ENCODE measurements around the gene MTX1. TPM values are rescaled to one million over a fixed set of nuclear protein-coding genes. Genes with fewer than 3 reads are reported as not detected.
"Not testable (repeated sequence)": the region's sequence is repeated elsewhere in the genome, so short reads cannot be mapped to it uniquely, and the experiment has no call there.

The MTX1 gene, protein sequence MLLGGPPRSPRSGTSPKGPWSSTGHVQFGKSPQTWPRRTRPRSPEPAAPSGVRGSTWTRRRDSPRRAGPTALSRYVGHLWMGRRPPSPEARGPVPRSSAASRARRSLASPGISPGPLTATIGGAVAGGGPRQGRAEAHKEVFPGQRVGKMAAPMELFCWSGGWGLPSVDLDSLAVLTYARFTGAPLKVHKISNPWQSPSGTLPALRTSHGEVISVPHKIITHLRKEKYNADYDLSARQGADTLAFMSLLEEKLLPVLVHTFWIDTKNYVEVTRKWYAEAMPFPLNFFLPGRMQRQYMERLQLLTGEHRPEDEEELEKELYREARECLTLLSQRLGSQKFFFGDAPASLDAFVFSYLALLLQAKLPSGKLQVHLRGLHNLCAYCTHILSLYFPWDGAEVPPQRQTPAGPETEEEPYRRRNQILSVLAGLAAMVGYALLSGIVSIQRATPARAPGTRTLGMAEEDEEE
- 37.4 and 42.7 TPM in 2 replicates for total RNA-seq

GRCh38 chr1:155208541-155209311 lies at the start of gene MTX1:
MTX1 (plus strand) TSS chr1:155208695; CDS start chr1:155208805, 110 bp downstream.
- Histone ChIP-seq H3K4me3 (ENCODE audit: insufficient read depth, low read length) (peak within 1 kb of the TSS; percentile 95), H3K36me3 (ENCODE audit: insufficient read depth, low read length) (peaks cover 17% of the 10 kb centered on the region), H2AFZ (ENCODE audit: low read length) (peak within 1 kb of the TSS; percentile 86), H3K9me3 (ENCODE audit: low read depth, low read length) (no peaks in the 10 kb centered on the region), H4K20me1 (ENCODE audit: insufficient read depth, low read length) (no peaks in the 10 kb centered on the region), H3K4me1 (ENCODE audit: insufficient read depth, low read length) (peaks cover 27% of the 10 kb centered on the region), H3K4me2 (ENCODE audit: insufficient read depth, low read length) (peak within 1 kb of the TSS; percentile 100), H3K79me2 (ENCODE audit: insufficient read depth, low read length) (peaks cover 13% of the 10 kb centered on the region), H3K27me3 (ENCODE audit: insufficient read depth, low read length) (no peaks in the 10 kb centered on the region), H3K27ac (ENCODE audit: low read depth, low read length) (peak within 1 kb of the TSS; percentile 94)
- peak; percentile 98 for DNase-seq (ENCODE audit: insufficient read length, low spot score, missing footprints)
- TF ChIP-seq, protein P1, sequence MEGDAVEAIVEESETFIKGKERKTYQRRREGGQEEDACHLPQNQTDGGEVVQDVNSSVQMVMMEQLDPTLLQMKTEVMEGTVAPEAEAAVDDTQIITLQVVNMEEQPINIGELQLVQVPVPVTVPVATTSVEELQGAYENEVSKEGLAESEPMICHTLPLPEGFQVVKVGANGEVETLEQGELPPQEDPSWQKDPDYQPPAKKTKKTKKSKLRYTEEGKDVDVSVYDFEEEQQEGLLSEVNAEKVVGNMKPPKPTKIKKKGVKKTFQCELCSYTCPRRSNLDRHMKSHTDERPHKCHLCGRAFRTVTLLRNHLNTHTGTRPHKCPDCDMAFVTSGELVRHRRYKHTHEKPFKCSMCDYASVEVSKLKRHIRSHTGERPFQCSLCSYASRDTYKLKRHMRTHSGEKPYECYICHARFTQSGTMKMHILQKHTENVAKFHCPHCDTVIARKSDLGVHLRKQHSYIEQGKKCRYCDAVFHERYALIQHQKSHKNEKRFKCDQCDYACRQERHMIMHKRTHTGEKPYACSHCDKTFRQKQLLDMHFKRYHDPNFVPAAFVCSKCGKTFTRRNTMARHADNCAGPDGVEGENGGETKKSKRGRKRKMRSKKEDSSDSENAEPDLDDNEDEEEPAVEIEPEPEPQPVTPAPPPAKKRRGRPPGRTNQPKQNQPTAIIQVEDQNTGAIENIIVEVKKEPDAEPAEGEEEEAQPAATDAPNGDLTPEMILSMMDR (IDR thresholded peaks at IDR 0.05; ENCODE audit: extremely low read depth, low read depth, low read length) = no peak

GRCh38 chr1:155158991-155159390 lies 49.5 kb upstream of the MTX1 start:
- H3K4me1 ChIP-seq (ENCODE audit: insufficient read depth, low read length) = no peaks in the 10 kb centered on the region
- peak; percentile 46 for DNase-seq (ENCODE audit: insufficient read length, low spot score, missing footprints)
- TF ChIP-seq, protein P1 (IDR thresholded peaks at IDR 0.05; ENCODE audit: extremely low read depth, low read depth, low read length) = no peak
- no peak overlapping the region for H2AFZ ChIP-seq (ENCODE audit: low read length)
- H3K9me3 ChIP-seq (ENCODE audit: low read depth, low read length) = no peaks in the 10 kb centered on the region
- H3K27me3 ChIP-seq (ENCODE audit: insufficient read depth, low read length) = no peaks in the 10 kb centered on the region
- no peaks in the 10 kb centered on the region for H3K36me3 ChIP-seq (ENCODE audit: insufficient read depth, low read length)
- H3K4me3 ChIP-seq (ENCODE audit: insufficient read depth, low read length) = no peak overlapping the region
- H3K27ac ChIP-seq (ENCODE audit: low read depth, low read length) = no peak overlapping the region
- no peaks in the 10 kb centered on the region for H4K20me1 ChIP-seq (ENCODE audit: insufficient read depth, low read length)
- H3K4me2 ChIP-seq (ENCODE audit: insufficient read depth, low read length) = no peak overlapping the region
- no peaks in the 10 kb centered on the region for H3K79me2 ChIP-seq (ENCODE audit: insufficient read depth, low read length)

DNA sequence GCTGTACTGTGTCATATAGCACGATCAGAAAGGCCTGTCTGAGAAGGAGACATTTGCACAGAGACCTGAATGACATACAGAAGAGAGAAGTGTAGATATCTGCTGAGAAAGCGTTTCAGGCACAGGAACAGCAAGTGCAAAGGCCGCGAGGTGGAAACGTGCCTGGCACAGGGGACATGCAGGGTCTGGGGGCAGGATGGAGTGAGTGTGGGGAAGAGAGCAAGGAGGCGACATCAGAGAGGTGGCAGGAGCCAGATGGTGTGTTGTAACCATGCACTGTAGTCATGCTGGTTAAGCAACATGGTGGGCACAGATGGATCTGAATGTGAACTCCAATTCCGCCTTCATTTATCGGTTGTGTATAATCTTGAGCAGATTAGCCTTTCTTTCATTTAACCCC lies 48.4 kb upstream of the MTX1 start:
- Histone ChIP-seq H3K4me2 (ENCODE audit: insufficient read depth, low read length) (no peak overlapping the region), H3K36me3 (ENCODE audit: insufficient read depth, low read length) (no peaks in the 10 kb centered on the region), H4K20me1 (ENCODE audit: insufficient read depth, low read length) (no peaks in the 10 kb centered on the region), H3K9me3 (ENCODE audit: low read depth, low read length) (no peaks in the 10 kb centered on the region), H3K4me1 (ENCODE audit: insufficient read depth, low read length) (no peaks in the 10 kb centered on the region), H2AFZ (ENCODE audit: low read length) (no peak overlapping the region), H3K27me3 (ENCODE audit: insufficient read depth, low read length) (no peaks in the 10 kb centered on the region), H3K27ac (ENCODE audit: low read depth, low read length) (no peak overlapping the region), H3K79me2 (ENCODE audit: insufficient read depth, low read length) (no peaks in the 10 kb centered on the region), H3K4me3 (ENCODE audit: insufficient read depth, low read length) (no peak overlapping the region)
- TF ChIP-seq, protein P1 (IDR thresholded peaks at IDR 0.05; ENCODE audit: extremely low read depth, low read depth, low read length) = no peak
- DNase-seq (ENCODE audit: insufficient read length, low spot score, missing footprints) = no peak

DNA sequence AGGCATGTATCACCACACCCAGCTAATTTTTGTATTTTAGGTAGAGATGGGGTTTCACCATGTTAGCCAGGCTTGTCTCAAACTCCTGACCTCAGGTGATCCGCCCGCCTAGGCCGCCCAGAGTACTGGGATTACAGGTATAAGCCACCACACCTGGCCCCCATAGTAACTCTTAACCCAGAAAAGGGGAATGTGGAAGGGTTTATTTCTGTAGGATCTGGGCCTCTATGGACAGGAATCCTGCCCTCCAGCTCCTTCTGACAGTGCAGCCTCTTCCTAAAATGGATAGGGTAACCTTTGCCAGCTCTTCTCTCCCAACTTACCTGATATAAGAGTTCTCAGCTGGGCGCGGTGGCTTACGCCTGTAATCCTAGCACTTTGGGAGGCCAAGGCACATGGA lies 45.9 kb upstream of the MTX1 start:
- not testable (repeated sequence) for DNase-seq (ENCODE audit: insufficient read length, low spot score, missing footprints); H3K9me3 ChIP-seq (ENCODE audit: low read depth, low read length); H3K36me3 ChIP-seq (ENCODE audit: insufficient read depth, low read length); H3K79me2 ChIP-seq (ENCODE audit: insufficient read depth, low read length); H3K27ac ChIP-seq (ENCODE audit: low read depth, low read length); H3K4me3 ChIP-seq (ENCODE audit: insufficient read depth, low read length); H2AFZ ChIP-seq (ENCODE audit: low read length); H3K4me1 ChIP-seq (ENCODE audit: insufficient read depth, low read length); H3K4me2 ChIP-seq (ENCODE audit: insufficient read depth, low read length); H4K20me1 ChIP-seq (ENCODE audit: insufficient read depth, low read length)
- H3K27me3 ChIP-seq (ENCODE audit: insufficient read depth, low read length) = peaks cover 11% of the 10 kb centered on the region

- not testable (repeated sequence) for H4K20me1 ChIP-seq (ENCODE audit: insufficient read depth, low read length); H3K27ac ChIP-seq (ENCODE audit: low read depth, low read length); H3K36me3 ChIP-seq (ENCODE audit: insufficient read depth, low read length)
These were observed 44.7 kb upstream of the MTX1 start for GRCh38 chr1:155163785-155164184.

GRCh38 chr1:155164625-155165024 lies 43.9 kb upstream of the MTX1 start:
- not testable (repeated sequence) for H3K27ac ChIP-seq (ENCODE audit: low read depth, low read length); DNase-seq (ENCODE audit: insufficient read length, low spot score, missing footprints); H3K9me3 ChIP-seq (ENCODE audit: low read depth, low read length); H3K79me2 ChIP-seq (ENCODE audit: insufficient read depth, low read length); H3K4me1 ChIP-seq (ENCODE audit: insufficient read depth, low read length); H3K4me3 ChIP-seq (ENCODE audit: insufficient read depth, low read length); H2AFZ ChIP-seq (ENCODE audit: low read length); H3K4me2 ChIP-seq (ENCODE audit: insufficient read depth, low read length)
- Histone ChIP-seq H3K36me3 (ENCODE audit: insufficient read depth, low read length) (peaks cover 13% of the 10 kb centered on the region), H3K27me3 (ENCODE audit: insufficient read depth, low read length) (peaks cover 11% of the 10 kb centered on the region), H4K20me1 (ENCODE audit: insufficient read depth, low read length) (peaks cover 10% of the 10 kb centered on the region)

More at GRCh38 chr1:155163785-155164184, 44.7 kb upstream of the MTX1 start:
- H3K27me3 ChIP-seq (ENCODE audit: insufficient read depth, low read length) = peaks cover 11% of the 10 kb centered on the region
- not testable (repeated sequence) for H2AFZ ChIP-seq (ENCODE audit: low read length); H3K79me2 ChIP-seq (ENCODE audit: insufficient read depth, low read length); DNase-seq (ENCODE audit: insufficient read length, low spot score, missing footprints); H3K4me2 ChIP-seq (ENCODE audit: insufficient read depth, low read length); H3K4me1 ChIP-seq (ENCODE audit: insufficient read depth, low read length); H3K4me3 ChIP-seq (ENCODE audit: insufficient read depth, low read length); H3K9me3 ChIP-seq (ENCODE audit: low read depth, low read length)

All from osteoblast (primary cell).